Measurements from ENCODE around the gene NAPA.

- TF ChIP-seq, protein P1, sequence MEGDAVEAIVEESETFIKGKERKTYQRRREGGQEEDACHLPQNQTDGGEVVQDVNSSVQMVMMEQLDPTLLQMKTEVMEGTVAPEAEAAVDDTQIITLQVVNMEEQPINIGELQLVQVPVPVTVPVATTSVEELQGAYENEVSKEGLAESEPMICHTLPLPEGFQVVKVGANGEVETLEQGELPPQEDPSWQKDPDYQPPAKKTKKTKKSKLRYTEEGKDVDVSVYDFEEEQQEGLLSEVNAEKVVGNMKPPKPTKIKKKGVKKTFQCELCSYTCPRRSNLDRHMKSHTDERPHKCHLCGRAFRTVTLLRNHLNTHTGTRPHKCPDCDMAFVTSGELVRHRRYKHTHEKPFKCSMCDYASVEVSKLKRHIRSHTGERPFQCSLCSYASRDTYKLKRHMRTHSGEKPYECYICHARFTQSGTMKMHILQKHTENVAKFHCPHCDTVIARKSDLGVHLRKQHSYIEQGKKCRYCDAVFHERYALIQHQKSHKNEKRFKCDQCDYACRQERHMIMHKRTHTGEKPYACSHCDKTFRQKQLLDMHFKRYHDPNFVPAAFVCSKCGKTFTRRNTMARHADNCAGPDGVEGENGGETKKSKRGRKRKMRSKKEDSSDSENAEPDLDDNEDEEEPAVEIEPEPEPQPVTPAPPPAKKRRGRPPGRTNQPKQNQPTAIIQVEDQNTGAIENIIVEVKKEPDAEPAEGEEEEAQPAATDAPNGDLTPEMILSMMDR (IDR thresholded peaks at IDR 0.05; ENCODE audit: low read length), result no peak
- no peak for TF ChIP-seq EZH2 (IDR thresholded peaks at IDR 0.05; ENCODE audit: borderline replicate concordance, low read length)
Measured at GRCh38 chr19:47483200-47483599, 31.7 kb downstream of the NAPA start.
